A549 (cell line): ENCODE results near the gene ALDH1L1. TPM values are rescaled to one million over a fixed set of nuclear protein-coding genes. Genes with fewer than 3 reads are reported as not detected.

ENCODE experiments used
- ATAC-seq, 2 experiments: fragments of 200-7000 bp in 1 of 2; fragments of >200 bp in 1 of 2; cut with Nextera tagmentation in 1 of 2; cut with Tn5 transposase in 1 of 2; 3 replicates each; pipeline versions ENCODE4 v1.8.0 to v1.9.1; 2018 to 2020; ENCODE audit warnings: mild to moderate bottlenecking in 1 of 2, moderate library complexity in 1 of 2
- CTCF ChIA-PET: fragments of 300-600 bp; sonication (Branson Sonifier 250); formaldehyde crosslinking; extraction: SDS; loops from one replicate; lab custom pipeline; 2021; ENCODE audit warnings: antibody characterized with exemption, inconsistent platforms; lab: Yijun Ruan, JAX
- POLR2A ChIA-PET: fragments of 350-600 bp; formaldehyde crosslinking; extraction: SDS; loops from one replicate; lab custom pipeline; 2021; ENCODE audit warnings: antibody characterized with exemption, inconsistent platforms; lab: Yijun Ruan, JAX
- DNase-seq, 2 experiments: peaks; one replicate each; pipeline versions ENCODE4 v3.0.0 to v3.0.0-alpha.2; 2011 to 2016; ENCODE audit warnings: low read depth in 1 of 2, low spot score in 1 of 2
- FAIRE-seq: peaks from 2 replicates; lab custom pipeline; 2011; peaks lifted over from hg19 to GRCh38; lab: Jason Lieb, UNC
- H3K27ac ChIP-seq, 2 experiments: fragments of >200 bp; sonication (Bioruptor Twin); formaldehyde crosslinking; 3 replicates each; pipeline ENCODE4 v1.5.1; 2016 to 2017
- H3K4me1 ChIP-seq: fragments of >200 bp; sonication (Bioruptor Twin); formaldehyde crosslinking; 3 replicates; pipeline ENCODE4 v1.6.1; 2016
- H3K4me2 ChIP-seq: fragments of >200 bp; sonication (Bioruptor Twin); formaldehyde crosslinking; 3 replicates; pipeline ENCODE4 v1.6.1; 2016
- H3K4me3 ChIP-seq: fragments of >200 bp; sonication (Bioruptor Twin); formaldehyde crosslinking; 3 replicates; pipeline ENCODE4 v1.5.1; 2016
- H3K9me3 ChIP-seq: fragments of >200 bp; sonication (Bioruptor Twin); formaldehyde crosslinking; 3 replicates; pipeline ENCODE4 v1.6.1; 2016
- CBX2 ChIP-seq: fragments of 200-600 bp; sonication (generic); IDR thresholded peaks from 2 replicates; pipeline ENCODE4 v1.6.1; 2016; ENCODE audit warnings: low read depth, mild to moderate bottlenecking, borderline replicate concordance
- CBX8 ChIP-seq: fragments of 200-600 bp; sonication (generic); IDR thresholded peaks from 2 replicates; pipeline ENCODE4 v1.6.1; 2016
- CEBPB ChIP-seq, 2 experiments: fragments of >200 bp in 1 of 2; sonication (Bioruptor Twin) in 1 of 2; formaldehyde crosslinking in 1 of 2; IDR thresholded peaks; 2 replicates each; pipeline ENCODE4 v1.6.1; 2012 to 2016
- CHD4 ChIP-seq: fragments of 200-600 bp; sonication (generic); IDR thresholded peaks from 2 replicates; pipeline ENCODE4 v1.6.1; 2016; ENCODE audit warnings: antibody characterized with exemption, mild to moderate bottlenecking, borderline replicate concordance
- FOSL2 ChIP-seq, 2 experiments: fragments of 450-650 bp in 1 of 2; fragments of >200 bp in 1 of 2; sonication (Bioruptor Twin) in 1 of 2; formaldehyde crosslinking; IDR thresholded peaks; 2 replicates each; pipeline versions ENCODE4 v1.5.0 to v1.6.1; 2016 to 2020; ENCODE audit warnings: mild to moderate bottlenecking in 1 of 2, moderate library complexity in 1 of 2
- HEYL ChIP-seq: fragments of 250-450 bp; sonication (Bioruptor Pico); IDR thresholded peaks from 2 replicates; pipeline ENCODE4 v1.8.0; 2021; ENCODE audit warnings: mild to moderate bottlenecking, moderate library complexity
- HOXA7 ChIP-seq: fragments of 250-450 bp; sonication (Bioruptor Pico); IDR thresholded peaks from 2 replicates; pipeline ENCODE4 v1.5.0; 2020; ENCODE audit warnings: mild to moderate bottlenecking, moderate library complexity
- JUN ChIP-seq, 2 experiments: fragments of >200 bp; sonication (Bioruptor Twin); formaldehyde crosslinking; IDR thresholded peaks; 2 replicates in 1 of 2; 3 replicates in 1 of 2; pipeline ENCODE4 v1.6.1; 2016 to 2017
- JUNB ChIP-seq: fragments of >200 bp; sonication (Bioruptor Twin); formaldehyde crosslinking; IDR thresholded peaks from 2 replicates; pipeline ENCODE4 v1.6.1; 2016
- KDM1A ChIP-seq: fragments of 200-600 bp; sonication (generic); IDR thresholded peaks from 2 replicates; pipeline ENCODE4 v1.6.1; 2016; ENCODE audit warnings: low read depth, mild to moderate bottlenecking
- KDM5A ChIP-seq: fragments of 200-600 bp; sonication (generic); IDR thresholded peaks from 2 replicates; pipeline ENCODE4 v1.6.1; 2016; ENCODE audit warnings: antibody characterized with exemption, mild to moderate bottlenecking
- MAFK ChIP-seq: fragments of 450-650 bp; IDR thresholded peaks from 2 replicates; pipeline ENCODE4 v1.6.1; 2014; ENCODE audit not compliant: partially characterized antibody
- MYC ChIP-seq: IDR thresholded peaks from 2 replicates; pipeline ENCODE4 v1.6.1; 2012; ENCODE audit warnings: mild to moderate bottlenecking, inconsistent platforms, low read length, improper control_type of control experiment, borderline replicate concordance
- NPAS2 ChIP-seq: fragments of 250-450 bp; sonication (Bioruptor Pico); IDR thresholded peaks from 2 replicates; pipeline ENCODE4 v1.8.0; 2022; ENCODE audit warnings: mild to moderate bottlenecking, moderate library complexity, borderline replicate concordance
- PHF8 ChIP-seq: fragments of 200-600 bp; sonication (generic); IDR thresholded peaks from 2 replicates; pipeline ENCODE4 v1.6.1; 2016; ENCODE audit warnings: low read depth, mild to moderate bottlenecking, antibody characterized with exemption, moderate library complexity, borderline replicate concordance
- RAD21 ChIP-seq, 2 experiments: fragments of >200 bp in 1 of 2; sonication (Bioruptor Twin) in 1 of 2; formaldehyde crosslinking in 1 of 2; IDR thresholded peaks in 1 of 2; conservative IDR thresholded peaks in 1 of 2; 2 replicates in 1 of 2; 3 replicates in 1 of 2; pipeline ENCODE4 v1.6.1; 2012 to 2018; ENCODE audit warnings: inconsistent platforms in 1 of 2
- RFX5 ChIP-seq: fragments of 450-650 bp; IDR thresholded peaks from 2 replicates; pipeline ENCODE4 v1.7.1; 2014; ENCODE audit warnings: antibody characterized with exemption, mild to moderate bottlenecking, moderate library complexity
- RNF2 ChIP-seq: fragments of 200-600 bp; sonication (generic); IDR thresholded peaks from 2 replicates; pipeline ENCODE4 v1.6.1; 2016; ENCODE audit warnings: low read depth, mild to moderate bottlenecking, antibody characterized with exemption, moderate library complexity, borderline replicate concordance
- SREBF2 ChIP-seq: fragments of 450-650 bp; IDR thresholded peaks from 2 replicates; pipeline ENCODE4 v1.6.1; 2014; ENCODE audit warnings: mild to moderate bottlenecking, moderate library complexity
- TFCP2L1 ChIP-seq: fragments of 250-450 bp; sonication (Bioruptor Pico); IDR thresholded peaks from 2 replicates; pipeline ENCODE4 v1.5.0; 2021; ENCODE audit warnings: mild to moderate bottlenecking
- TP53 ChIP-seq: fragments of 250-450 bp; sonication (Bioruptor Pico); IDR thresholded peaks from 2 replicates; pipeline ENCODE4 v1.5.0; 2021; ENCODE audit warnings: mild to moderate bottlenecking, moderate library complexity
- ZC3H11A ChIP-seq: fragments of 450-650 bp; IDR thresholded peaks from 2 replicates; pipeline ENCODE4 v1.6.1; 2014; ENCODE audit warnings: antibody characterized with exemption, mild to moderate bottlenecking
- ZFP36 ChIP-seq: fragments of 450-650 bp; IDR thresholded peaks from 2 replicates; pipeline ENCODE4 v1.6.1; 2014; ENCODE audit warnings: borderline replicate concordance; ENCODE audit not compliant: partially characterized antibody
- ZSCAN20 ChIP-seq: fragments of 250-450 bp; sonication (Bioruptor Pico); IDR thresholded peaks from 2 replicates; pipeline ENCODE4 v1.8.0; 2022; ENCODE audit warnings: mild to moderate bottlenecking, moderate library complexity
- WGBS: methylation state at CpG from one replicate; pipeline ENCODE4 v1.1.6; 2017; ENCODE audit errors: missing lambda C conversion rate; 5-methylcytosine and 5-hydroxymethylcytosine counted together
- polyA plus RNA-seq, 4 experiments: library from polyadenylated mRNA; depleted of rRNA in 3 of 4; stranded (reverse); fragments of >200 nt; fragmentation: RNase III in 1 of 4; extraction: RNeasy Plus Mini Kit Qiagen cat#74134 plus additional on column Dnase treatment in 1 of 4; gene quantifications; 2 replicates in 3 of 4; 3 replicates in 1 of 4; pipeline ENCODE4 v1.2.3, GENCODE V29; 2011 to 2017
- TF ChIP-seq, protein P1 (sequence below): fragments of 200-600 bp; sonication (generic); IDR thresholded peaks from 2 replicates; pipeline ENCODE4 v1.6.1; 2016; ENCODE audit warnings: antibody characterized with exemption, mild to moderate bottlenecking, moderate library complexity
- TF ChIP-seq, protein P2 (sequence below): IDR thresholded peaks from 2 replicates; pipeline ENCODE4 v1.6.1; 2012
- TF ChIP-seq, protein P3 (sequence below): IDR thresholded peaks from 2 replicates; pipeline ENCODE4 v1.6.1; 2012; ENCODE audit warnings: low read depth, borderline replicate concordance
- TF ChIP-seq, protein P4 (sequence below): fragments of >200 bp; sonication (Bioruptor Twin); formaldehyde crosslinking; IDR thresholded peaks from 2 replicates; pipeline ENCODE4 v1.6.1; 2016
- TF ChIP-seq, protein P5 (sequence below): IDR thresholded peaks from 2 replicates; pipeline ENCODE4 v1.6.1; 2012
- TF ChIP-seq, protein P6 (sequence below): fragments of >200 bp; sonication (Bioruptor Twin); formaldehyde crosslinking; IDR thresholded peaks from 3 replicates; pipeline ENCODE4 v1.5.1; 2016

The ALDH1L1 gene
- polyA plus RNA-seq, 2 of the 4 experiments (the other 2 are of a cell fraction), result 0.14 to 0.18 TPM

DNA sequence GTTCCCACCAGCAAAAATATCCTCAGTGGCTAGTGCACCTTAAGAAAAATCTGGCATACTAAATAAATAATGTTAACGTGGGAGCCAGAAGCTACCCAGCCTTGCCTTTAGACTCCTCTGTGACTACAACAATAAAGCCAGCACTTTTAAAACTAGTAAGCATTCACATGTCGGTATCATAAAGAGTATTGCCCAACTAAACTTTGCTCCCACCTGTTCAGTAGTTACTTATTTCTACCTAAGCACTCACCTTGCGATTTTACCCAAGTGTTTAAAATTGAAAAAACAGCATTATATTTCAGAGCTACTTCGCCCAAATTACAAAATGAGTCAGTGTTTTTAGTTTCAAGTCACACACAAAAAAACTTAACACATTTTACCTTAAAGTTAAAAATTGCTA is 12.8 kb downstream of the ALDH1L1 start:
- H3K4me2 ChIP-seq, result no peak overlapping the region
- H3K4me3 ChIP-seq, result no peak overlapping the region
- WGBS, result 56% methylated on average over 4 of the region's 4 CpGs
- ChIA-PET POLR2A (no interaction called here), CTCF (no interaction called here)
- no peaks in the 10 kb centered on the region for H3K4me1 ChIP-seq
- TF ChIP-seq, protein P1, sequence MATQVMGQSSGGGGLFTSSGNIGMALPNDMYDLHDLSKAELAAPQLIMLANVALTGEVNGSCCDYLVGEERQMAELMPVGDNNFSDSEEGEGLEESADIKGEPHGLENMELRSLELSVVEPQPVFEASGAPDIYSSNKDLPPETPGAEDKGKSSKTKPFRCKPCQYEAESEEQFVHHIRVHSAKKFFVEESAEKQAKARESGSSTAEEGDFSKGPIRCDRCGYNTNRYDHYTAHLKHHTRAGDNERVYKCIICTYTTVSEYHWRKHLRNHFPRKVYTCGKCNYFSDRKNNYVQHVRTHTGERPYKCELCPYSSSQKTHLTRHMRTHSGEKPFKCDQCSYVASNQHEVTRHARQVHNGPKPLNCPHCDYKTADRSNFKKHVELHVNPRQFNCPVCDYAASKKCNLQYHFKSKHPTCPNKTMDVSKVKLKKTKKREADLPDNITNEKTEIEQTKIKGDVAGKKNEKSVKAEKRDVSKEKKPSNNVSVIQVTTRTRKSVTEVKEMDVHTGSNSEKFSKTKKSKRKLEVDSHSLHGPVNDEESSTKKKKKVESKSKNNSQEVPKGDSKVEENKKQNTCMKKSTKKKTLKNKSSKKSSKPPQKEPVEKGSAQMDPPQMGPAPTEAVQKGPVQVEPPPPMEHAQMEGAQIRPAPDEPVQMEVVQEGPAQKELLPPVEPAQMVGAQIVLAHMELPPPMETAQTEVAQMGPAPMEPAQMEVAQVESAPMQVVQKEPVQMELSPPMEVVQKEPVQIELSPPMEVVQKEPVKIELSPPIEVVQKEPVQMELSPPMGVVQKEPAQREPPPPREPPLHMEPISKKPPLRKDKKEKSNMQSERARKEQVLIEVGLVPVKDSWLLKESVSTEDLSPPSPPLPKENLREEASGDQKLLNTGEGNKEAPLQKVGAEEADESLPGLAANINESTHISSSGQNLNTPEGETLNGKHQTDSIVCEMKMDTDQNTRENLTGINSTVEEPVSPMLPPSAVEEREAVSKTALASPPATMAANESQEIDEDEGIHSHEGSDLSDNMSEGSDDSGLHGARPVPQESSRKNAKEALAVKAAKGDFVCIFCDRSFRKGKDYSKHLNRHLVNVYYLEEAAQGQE, result no peak
- no peaks in the 10 kb centered on the region for H3K9me3 ChIP-seq
- FAIRE-seq, result no peak
- ATAC-seq, result no peak
- no peak overlapping the region for H3K27ac ChIP-seq
- no peak for DNase-seq

DNA sequence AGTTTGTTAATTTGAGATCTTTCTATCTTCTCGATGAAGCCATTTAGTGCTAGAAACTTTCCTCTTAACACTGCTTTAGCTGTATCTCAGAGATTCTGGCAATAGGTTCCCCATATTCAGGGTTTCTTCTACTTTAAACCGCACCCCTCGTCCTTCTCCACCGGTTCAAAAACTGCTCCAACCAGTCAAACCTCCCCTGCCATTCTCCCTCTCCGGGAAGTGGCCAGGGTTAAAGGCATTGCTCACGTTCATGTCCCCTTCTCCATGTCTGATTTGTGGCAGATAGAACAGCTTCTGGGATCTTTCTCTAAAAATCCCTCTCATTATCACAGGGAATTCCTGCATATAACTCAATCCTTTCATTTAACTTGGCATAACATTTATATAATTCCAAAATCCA is 14.4 kb downstream of the ALDH1L1 start:
- no peak for DNase-seq

DNA sequence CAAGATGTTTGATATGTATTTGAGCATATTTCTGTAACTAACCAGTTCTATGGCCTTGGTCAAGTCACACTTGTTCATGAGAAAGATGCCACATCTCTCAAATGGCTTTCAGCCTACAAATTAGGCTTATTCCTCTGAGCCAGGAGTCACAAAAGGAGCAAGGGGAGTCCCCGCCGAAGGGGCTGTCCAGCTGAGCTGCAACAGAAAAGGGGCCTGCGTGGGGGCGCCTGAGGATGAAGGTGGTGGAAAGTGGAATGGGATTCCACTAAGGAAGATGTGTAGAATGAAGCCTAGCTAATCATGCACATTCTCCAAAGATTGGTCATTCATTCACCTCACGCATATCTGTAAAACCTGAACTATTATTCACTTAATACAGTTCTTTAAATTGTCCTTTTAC is 19.1 kb downstream of the ALDH1L1 start:
- ATAC-seq (no peak), DNase-seq (no peak), FAIRE-seq (no peak)
- ChIA-PET CTCF (interaction anchor here (0.8 to 1.4 kb wide), 2 partner anchors 22 to 27 kb away, joined by 3 to 4 read pairs; no protein-coding TSS in a partner anchor), POLR2A (no interaction called here)
- WGBS, result 48% methylated on average over 5 of the region's 5 CpGs
- no peaks in the 10 kb centered on the region for H3K4me1 ChIP-seq
- H3K4me2 ChIP-seq, result no peak overlapping the region
- H3K9me3 ChIP-seq, result no peaks in the 10 kb centered on the region
- no peak overlapping the region for H3K27ac ChIP-seq
- H3K4me3 ChIP-seq, result no peak overlapping the region
- no peak for TF ChIP-seq CEBPB (IDR thresholded peaks at IDR 0.05)
- TF ChIP-seq, protein P2, sequence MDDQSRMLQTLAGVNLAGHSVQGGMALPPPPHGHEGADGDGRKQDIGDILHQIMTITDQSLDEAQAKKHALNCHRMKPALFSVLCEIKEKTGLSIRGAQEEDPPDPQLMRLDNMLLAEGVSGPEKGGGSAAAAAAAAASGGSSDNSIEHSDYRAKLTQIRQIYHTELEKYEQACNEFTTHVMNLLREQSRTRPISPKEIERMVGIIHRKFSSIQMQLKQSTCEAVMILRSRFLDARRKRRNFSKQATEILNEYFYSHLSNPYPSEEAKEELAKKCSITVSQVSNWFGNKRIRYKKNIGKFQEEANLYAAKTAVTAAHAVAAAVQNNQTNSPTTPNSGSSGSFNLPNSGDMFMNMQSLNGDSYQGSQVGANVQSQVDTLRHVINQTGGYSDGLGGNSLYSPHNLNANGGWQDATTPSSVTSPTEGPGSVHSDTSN, result no peak
- TF ChIP-seq JUN (IDR thresholded peaks at IDR 0.05), result no peak
- TF ChIP-seq KDM5A, result no peak
- TF ChIP-seq NPAS2 (CRISPR knock-in tag), result no peak
- TF ChIP-seq, protein P3, sequence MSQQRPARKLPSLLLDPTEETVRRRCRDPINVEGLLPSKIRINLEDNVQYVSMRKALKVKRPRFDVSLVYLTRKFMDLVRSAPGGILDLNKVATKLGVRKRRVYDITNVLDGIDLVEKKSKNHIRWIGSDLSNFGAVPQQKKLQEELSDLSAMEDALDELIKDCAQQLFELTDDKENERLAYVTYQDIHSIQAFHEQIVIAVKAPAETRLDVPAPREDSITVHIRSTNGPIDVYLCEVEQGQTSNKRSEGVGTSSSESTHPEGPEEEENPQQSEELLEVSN, result no peak
- TF ChIP-seq, protein P1, result no peak
- TF ChIP-seq ZFP36, result no peak
- no peak for TF ChIP-seq KDM1A
- TF ChIP-seq, protein P4, sequence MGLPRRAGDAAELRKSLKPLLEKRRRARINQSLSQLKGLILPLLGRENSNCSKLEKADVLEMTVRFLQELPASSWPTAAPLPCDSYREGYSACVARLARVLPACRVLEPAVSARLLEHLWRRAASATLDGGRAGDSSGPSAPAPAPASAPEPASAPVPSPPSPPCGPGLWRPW, result no peak
- TF ChIP-seq HEYL (CRISPR knock-in tag), result no peak
- TF ChIP-seq, protein P5, sequence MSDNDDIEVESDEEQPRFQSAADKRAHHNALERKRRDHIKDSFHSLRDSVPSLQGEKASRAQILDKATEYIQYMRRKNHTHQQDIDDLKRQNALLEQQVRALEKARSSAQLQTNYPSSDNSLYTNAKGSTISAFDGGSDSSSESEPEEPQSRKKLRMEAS, result no peak
- no peak for TF ChIP-seq ZSCAN20 (CRISPR knock-in tag)
- TF ChIP-seq, protein P6, sequence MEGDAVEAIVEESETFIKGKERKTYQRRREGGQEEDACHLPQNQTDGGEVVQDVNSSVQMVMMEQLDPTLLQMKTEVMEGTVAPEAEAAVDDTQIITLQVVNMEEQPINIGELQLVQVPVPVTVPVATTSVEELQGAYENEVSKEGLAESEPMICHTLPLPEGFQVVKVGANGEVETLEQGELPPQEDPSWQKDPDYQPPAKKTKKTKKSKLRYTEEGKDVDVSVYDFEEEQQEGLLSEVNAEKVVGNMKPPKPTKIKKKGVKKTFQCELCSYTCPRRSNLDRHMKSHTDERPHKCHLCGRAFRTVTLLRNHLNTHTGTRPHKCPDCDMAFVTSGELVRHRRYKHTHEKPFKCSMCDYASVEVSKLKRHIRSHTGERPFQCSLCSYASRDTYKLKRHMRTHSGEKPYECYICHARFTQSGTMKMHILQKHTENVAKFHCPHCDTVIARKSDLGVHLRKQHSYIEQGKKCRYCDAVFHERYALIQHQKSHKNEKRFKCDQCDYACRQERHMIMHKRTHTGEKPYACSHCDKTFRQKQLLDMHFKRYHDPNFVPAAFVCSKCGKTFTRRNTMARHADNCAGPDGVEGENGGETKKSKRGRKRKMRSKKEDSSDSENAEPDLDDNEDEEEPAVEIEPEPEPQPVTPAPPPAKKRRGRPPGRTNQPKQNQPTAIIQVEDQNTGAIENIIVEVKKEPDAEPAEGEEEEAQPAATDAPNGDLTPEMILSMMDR, result no peak
- no peak for TF ChIP-seq RNF2

More for the DNA sequence above, 14.4 kb downstream of the ALDH1L1 start:
- ATAC-seq, result no peak
- CTCF ChIA-PET, result no interaction called here
- Histone ChIP-seq H3K4me1 (no peaks in the 10 kb centered on the region), H3K27ac (no peak overlapping the region), H3K4me3 (no peak overlapping the region), H3K9me3 (no peaks in the 10 kb centered on the region), H3K4me2 (no peak overlapping the region)
- POLR2A ChIA-PET, result no interaction called here
- no peak for FAIRE-seq
- TF ChIP-seq JUNB, result no peak
- no peak for TF ChIP-seq JUN (IDR thresholded peaks at IDR 0.05)
- TF ChIP-seq FOSL2 (IDR thresholded peaks at IDR 0.05), result no peak
- TF ChIP-seq FOSL2 (CRISPR knock-in tag; IDR thresholded peaks at IDR 0.05), result no peak
- no peak for TF ChIP-seq RFX5
- no peak for TF ChIP-seq RAD21 (conservative IDR thresholded peaks at IDR 0.05 in 1 of 2, IDR thresholded peaks at IDR 0.05 in 1 of 2)
- TF ChIP-seq CBX8, result no peak
- TF ChIP-seq TP53 (CRISPR knock-in tag), result no peak
- TF ChIP-seq HOXA7 (CRISPR knock-in tag), result no peak
- no peak for TF ChIP-seq ZFP36
- TF ChIP-seq CHD4, result no peak
- TF ChIP-seq MYC, result no peak
- TF ChIP-seq CBX2, result no peak
- no peak for TF ChIP-seq SREBF2
- TF ChIP-seq MAFK, result no peak
- TF ChIP-seq ZC3H11A, result no peak
- TF ChIP-seq, protein P5, result no peak
- TF ChIP-seq TFCP2L1, result no peak
- no peak for TF ChIP-seq PHF8
- WGBS, result 68% methylated on average over 6 of the region's 6 CpGs
